Measurements from ENCODE around the gene FOXA3. TPM values are rescaled to one million over a fixed set of nuclear protein-coding genes. Genes with fewer than 3 reads are reported as not detected.

Gene FOXA3
- total RNA-seq, 2 experiments from 2014 or later = not detected

GRCh38 chr19:45817010-45817724, 47.0 kb upstream of the FOXA3 start:
- H3K79me2 ChIP-seq (ENCODE audit: insufficient read depth, low read depth, low read length) = no peaks in the 10 kb centered on the region
- BruUV-seq (replicated peaks) = no TSS peak
- H3K9me2 ChIP-seq (ENCODE audit: insufficient read depth, low read length) = no peaks in the 10 kb centered on the region
- H3K27ac ChIP-seq (ENCODE audit: low read depth, low read length, poor library complexity, severe bottlenecking) = no peak overlapping the region
- no peak overlapping the region for H3K4me2 ChIP-seq (ENCODE audit: low read length)
- POLR2A ChIA-PET = no interaction called here
- H3K9me3 ChIP-seq (ENCODE audit: low read length) = no peaks in the 10 kb centered on the region
- peaks cover 45% of the 10 kb centered on the region for H3K36me3 ChIP-seq (ENCODE audit: insufficient read depth, low read length)
- no peak overlapping the region for H2AFZ ChIP-seq (ENCODE audit: low read length)
- no peak overlapping the region for H3K4me3 ChIP-seq (ENCODE audit: low read depth, low read length, poor library complexity, severe bottlenecking)
- H4K20me1 ChIP-seq (ENCODE audit: insufficient read depth, low read length) = no peaks in the 10 kb centered on the region
- intact Hi-C loops (cut with micrococcal nuclease; ENCODE audit: unreplicated experiment) = loop anchor here (1.0 kb wide), 1 partner anchor 66 kb away; no protein-coding TSS in a partner anchor
- no peak for TF ChIP-seq EZH2phosphoT487 (IDR thresholded peaks at IDR 0.05; ENCODE audit: borderline replicate concordance, low read depth, low read length)
- TF ChIP-seq CTCF (conservative IDR thresholded peaks at IDR 0.05; ENCODE audit: low read length) = peak; percentile 97
- CTCF ChIA-PET (ENCODE audit: unreplicated experiment) = interaction anchor here (0.5 to 1.1 kb wide), 2 partner anchors 44 to 68 kb away, joined by 3 read pairs; no protein-coding TSS in a partner anchor
- peaks cover 5% of the 10 kb centered on the region for H3K4me1 ChIP-seq (ENCODE audit: insufficient read depth, low read length, poor library complexity, severe bottlenecking)
- DNase-seq (ENCODE audit: low spot score) = peak; percentile 96

GRCh38 chr19:45817725-45818301, 46.3 kb upstream of the FOXA3 start:
- intact Hi-C loops (cut with micrococcal nuclease; ENCODE audit: unreplicated experiment) = loop anchor here (1.0 kb wide), 1 partner anchor 65 kb away; no protein-coding TSS in a partner anchor
- H3K27ac ChIP-seq (ENCODE audit: low read depth, low read length, poor library complexity, severe bottlenecking) = no peak overlapping the region
- ChIA-PET POLR2A (no interaction called here), CTCF (ENCODE audit: unreplicated experiment) (interaction anchor here (1.1 kb wide), 1 partner anchor 43 kb away, joined by 3 read pairs; no protein-coding TSS in a partner anchor)
- no peak overlapping the region for H2AFZ ChIP-seq (ENCODE audit: low read length)
- no peaks in the 10 kb centered on the region for H3K79me2 ChIP-seq (ENCODE audit: insufficient read depth, low read depth, low read length)
- no peak for TF ChIP-seq CTCF (conservative IDR thresholded peaks at IDR 0.05; ENCODE audit: low read length)
- TF ChIP-seq EZH2phosphoT487 (IDR thresholded peaks at IDR 0.05; ENCODE audit: borderline replicate concordance, low read depth, low read length) = no peak
- H3K9me3 ChIP-seq (ENCODE audit: low read length) = no peaks in the 10 kb centered on the region
- H3K4me1 ChIP-seq (ENCODE audit: insufficient read depth, low read length, poor library complexity, severe bottlenecking) = peaks cover 5% of the 10 kb centered on the region
- no peak overlapping the region for H3K4me2 ChIP-seq (ENCODE audit: low read length)
- no peak for DNase-seq (ENCODE audit: low spot score)
- H4K20me1 ChIP-seq (ENCODE audit: insufficient read depth, low read length) = no peaks in the 10 kb centered on the region
- no peak overlapping the region for H3K4me3 ChIP-seq (ENCODE audit: low read depth, low read length, poor library complexity, severe bottlenecking)
- BruUV-seq (replicated peaks) = no TSS peak
- no peaks in the 10 kb centered on the region for H3K9me2 ChIP-seq (ENCODE audit: insufficient read depth, low read length)
- peaks cover 51% of the 10 kb centered on the region for H3K36me3 ChIP-seq (ENCODE audit: insufficient read depth, low read length)

- no peaks in the 10 kb centered on the region for H3K9me3 ChIP-seq (ENCODE audit: low read length)
- no peak for DNase-seq (ENCODE audit: low spot score)
- H3K27ac ChIP-seq (ENCODE audit: low read depth, low read length, poor library complexity, severe bottlenecking) = no peak overlapping the region
- POLR2A ChIA-PET = no interaction called here
- H3K9me2 ChIP-seq (ENCODE audit: insufficient read depth, low read length) = no peaks in the 10 kb centered on the region
- H3K4me3 ChIP-seq (ENCODE audit: low read depth, low read length, poor library complexity, severe bottlenecking) = no peak overlapping the region
- no peak overlapping the region for H2AFZ ChIP-seq (ENCODE audit: low read length)
- H4K20me1 ChIP-seq (ENCODE audit: insufficient read depth, low read length) = no peaks in the 10 kb centered on the region
- TF ChIP-seq CTCF (conservative IDR thresholded peaks at IDR 0.05; ENCODE audit: low read length) (no peak), EZH2phosphoT487 (IDR thresholded peaks at IDR 0.05; ENCODE audit: borderline replicate concordance, low read depth, low read length) (no peak)
- H3K79me2 ChIP-seq (ENCODE audit: insufficient read depth, low read depth, low read length) = no peaks in the 10 kb centered on the region
- H3K4me1 ChIP-seq (ENCODE audit: insufficient read depth, low read length, poor library complexity, severe bottlenecking) = peaks cover 5% of the 10 kb centered on the region
- peaks cover 65% of the 10 kb centered on the region for H3K36me3 ChIP-seq (ENCODE audit: insufficient read depth, low read length)
- intact Hi-C loops (cut with micrococcal nuclease; ENCODE audit: unreplicated experiment) = no loop called here
- no TSS peak for BruUV-seq (replicated peaks)
- H3K4me2 ChIP-seq (ENCODE audit: low read length) = no peak overlapping the region
- CTCF ChIA-PET (ENCODE audit: unreplicated experiment) = no interaction called here
Measured at GRCh38 chr19:45819769-45820168, 44.4 kb upstream of the FOXA3 start.

Measured in OCI-LY7 (cell line).